Activated CD4-positive, alpha-beta memory T cell treated with anti-CD3 and anti-CD28 coated beads, Interleukin-2, amount 10 ng/mL, durations not matched to agents 7 days and 5 days (primary cell): ENCODE results near the gene MTR. TPM values are rescaled to one million over a fixed set of nuclear protein-coding genes. Genes with fewer than 3 reads are reported as not detected.

Experiments
- CTCF ChIA-PET: fragments of 350-600 bp; sonication (Branson Sonifier 250); formaldehyde crosslinking; loops from one replicate; lab custom pipeline; 2021; ENCODE audit warnings: antibody characterized with exemption, inconsistent platforms; lab: Charles Lee
- POLR2A ChIA-PET: fragments of 350-600 bp; sonication (Branson Sonifier 250); formaldehyde crosslinking; loops from one replicate; lab custom pipeline; 2021; ENCODE audit warnings: antibody characterized with exemption; lab: Charles Lee
- DNase-seq: peaks from one replicate; pipeline ENCODE4 v3.0.0-alpha.2; 2020
- H3K27ac Mint-ChIP-seq: one replicate; pipeline ENCODE4 v1.8.0; 2021; ENCODE audit warnings: mild to moderate bottlenecking, mixed read lengths
- H3K27me3 Mint-ChIP-seq: one replicate; pipeline ENCODE4 v1.8.0; 2021; ENCODE audit warnings: mixed read lengths
- H3K36me3 Mint-ChIP-seq: one replicate; pipeline ENCODE4 v1.8.0; 2021; ENCODE audit warnings: low read depth, mixed read lengths
- H3K4me1 Mint-ChIP-seq: one replicate; pipeline ENCODE4 v1.8.0; 2021; ENCODE audit warnings: mixed read lengths
- H3K4me3 Mint-ChIP-seq: one replicate; pipeline ENCODE4 v1.8.0; 2021; ENCODE audit warnings: mild to moderate bottlenecking, mixed read lengths
- H3K9me3 Mint-ChIP-seq: one replicate; pipeline ENCODE4 v1.8.0; 2021; ENCODE audit warnings: mixed read lengths
- total RNA-seq, 2 experiments: library from RNA; stranded (reverse); gene quantifications; one replicate each; pipeline ENCODE4 v1.2.3, GENCODE V29; 2021

MTR gene
- total RNA-seq, 2 experiments from 2014 or later, result 43.9 to 46.4 TPM

GRCh38 chr1:236812334-236813030, 17.4 kb downstream of the MTR start:
- no peaks in the 10 kb centered on the region for H3K9me3 Mint-ChIP-seq
- no peak overlapping the region for H3K4me3 Mint-ChIP-seq
- DNase-seq, result no peak
- peaks cover 56% of the 10 kb centered on the region for H3K36me3 Mint-ChIP-seq
- H3K27me3 Mint-ChIP-seq, result no peaks in the 10 kb centered on the region
- H3K4me1 Mint-ChIP-seq, result no peaks in the 10 kb centered on the region
- ChIA-PET POLR2A (interaction anchor here (1.2 kb wide), 1 partner anchor 16 kb away, joined by 4 read pairs; no protein-coding TSS in a partner anchor), CTCF (interaction anchor here (1.0 kb wide), 1 partner anchor 750 kb away, joined by 3 read pairs; no protein-coding TSS in a partner anchor)
- no peak overlapping the region for H3K27ac Mint-ChIP-seq

- Mint-ChIP-seq H3K27ac (no peak overlapping the region), H3K27me3 (no peaks in the 10 kb centered on the region), H3K4me3 (no peak overlapping the region), H3K36me3 (peaks cover 58% of the 10 kb centered on the region), H3K9me3 (no peaks in the 10 kb centered on the region), H3K4me1 (no peaks in the 10 kb centered on the region)
- ChIA-PET CTCF (no interaction called here), POLR2A (no interaction called here)
- DNase-seq, result no peak
Observed at GRCh38 chr1:236815941-236816340, 20.8 kb downstream of the MTR start.

GRCh38 chr1:236819856-236820255, 24.8 kb downstream of the MTR start:
- H3K27me3 Mint-ChIP-seq, result no peaks in the 10 kb centered on the region
- H3K4me1 Mint-ChIP-seq, result no peaks in the 10 kb centered on the region
- CTCF ChIA-PET, result interaction anchor here (0.7 kb wide), 1 partner anchor 25 kb away, joined by 3 read pairs; the partner anchor contains the start of gene MTR
- peaks cover 53% of the 10 kb centered on the region for H3K36me3 Mint-ChIP-seq
- DNase-seq, result no peak
- H3K9me3 Mint-ChIP-seq, result no peaks in the 10 kb centered on the region
- no peak overlapping the region for H3K27ac Mint-ChIP-seq
- no peak overlapping the region for H3K4me3 Mint-ChIP-seq
- POLR2A ChIA-PET, result interaction anchor here (1.2 kb wide), 1 partner anchor 14 kb away, joined by 3 read pairs; no protein-coding TSS in a partner anchor

- H3K9me3 Mint-ChIP-seq, result no peaks in the 10 kb centered on the region
- H3K27me3 Mint-ChIP-seq, result no peaks in the 10 kb centered on the region
- DNase-seq, result no peak
- ChIA-PET CTCF (no interaction called here), POLR2A (interaction anchor here (0.6 kb wide), 1 partner anchor 516 kb away, joined by 3 read pairs; no protein-coding TSS in a partner anchor)
- no peaks in the 10 kb centered on the region for H3K4me1 Mint-ChIP-seq
- H3K4me3 Mint-ChIP-seq, result no peak overlapping the region
- no peak overlapping the region for H3K27ac Mint-ChIP-seq
- H3K36me3 Mint-ChIP-seq, result peaks cover 49% of the 10 kb centered on the region
Observed at GRCh38 chr1:236821091-236821627, 26.1 kb downstream of the MTR start.

- Mint-ChIP-seq H3K27ac (no peak overlapping the region), H3K36me3 (peaks cover 48% of the 10 kb centered on the region), H3K4me1 (no peaks in the 10 kb centered on the region), H3K9me3 (no peaks in the 10 kb centered on the region), H3K4me3 (no peak overlapping the region), H3K27me3 (no peaks in the 10 kb centered on the region)
- no peak for DNase-seq
- CTCF ChIA-PET, result no interaction called here
- POLR2A ChIA-PET, result no interaction called here
Observed at GRCh38 chr1:236823559-236823958, 28.5 kb downstream of the MTR start.

GRCh38 chr1:236829085-236829484, 34.0 kb downstream of the MTR start:
- POLR2A ChIA-PET, result no interaction called here
- Mint-ChIP-seq H3K27ac (no peak overlapping the region), H3K4me1 (no peaks in the 10 kb centered on the region), H3K4me3 (no peak overlapping the region), H3K9me3 (no peaks in the 10 kb centered on the region), H3K36me3 (peaks cover 43% of the 10 kb centered on the region), H3K27me3 (no peaks in the 10 kb centered on the region)
- DNase-seq, result no peak
- CTCF ChIA-PET, result no interaction called here

GRCh38 chr1:236830116-236830515, 35.0 kb downstream of the MTR start:
- no peak for DNase-seq
- no peak overlapping the region for H3K4me3 Mint-ChIP-seq
- H3K36me3 Mint-ChIP-seq, result peaks cover 46% of the 10 kb centered on the region
- H3K9me3 Mint-ChIP-seq, result no peaks in the 10 kb centered on the region
- no peaks in the 10 kb centered on the region for H3K27me3 Mint-ChIP-seq
- ChIA-PET CTCF (no interaction called here), POLR2A (no interaction called here)
- H3K27ac Mint-ChIP-seq, result no peak overlapping the region
- H3K4me1 Mint-ChIP-seq, result peaks cover 3% of the 10 kb centered on the region

GRCh38 chr1:236830560-236830959, 35.5 kb downstream of the MTR start:
- Mint-ChIP-seq H3K27ac (no peak overlapping the region), H3K9me3 (no peaks in the 10 kb centered on the region), H3K36me3 (peaks cover 50% of the 10 kb centered on the region), H3K4me3 (no peak overlapping the region), H3K27me3 (no peaks in the 10 kb centered on the region), H3K4me1 (peaks cover 7% of the 10 kb centered on the region)
- DNase-seq, result no peak
- ChIA-PET CTCF (no interaction called here), POLR2A (no interaction called here)

GRCh38 chr1:236833575-236833974, 38.5 kb downstream of the MTR start:
- Mint-ChIP-seq H3K36me3 (peaks cover 55% of the 10 kb centered on the region), H3K9me3 (no peaks in the 10 kb centered on the region), H3K4me1 (peaks cover 10% of the 10 kb centered on the region), H3K4me3 (no peak overlapping the region), H3K27me3 (no peaks in the 10 kb centered on the region), H3K27ac (no peak overlapping the region)
- POLR2A ChIA-PET, result no interaction called here
- no peak for DNase-seq
- CTCF ChIA-PET, result no interaction called here

GRCh38 chr1:236834876-236835275, 39.8 kb downstream of the MTR start:
- Mint-ChIP-seq H3K27me3 (no peaks in the 10 kb centered on the region), H3K4me1 (peaks cover 10% of the 10 kb centered on the region), H3K27ac (no peak overlapping the region), H3K4me3 (no peak overlapping the region), H3K9me3 (no peaks in the 10 kb centered on the region), H3K36me3 (peaks cover 58% of the 10 kb centered on the region)
- no peak for DNase-seq
- CTCF ChIA-PET, result no interaction called here
- POLR2A ChIA-PET, result no interaction called here

- Mint-ChIP-seq H3K9me3 (no peaks in the 10 kb centered on the region), H3K4me1 (peaks cover 10% of the 10 kb centered on the region), H3K4me3 (no peak overlapping the region), H3K27me3 (no peaks in the 10 kb centered on the region), H3K36me3 (peaks cover 60% of the 10 kb centered on the region), H3K27ac (no peak overlapping the region)
- ChIA-PET POLR2A (no interaction called here), CTCF (interaction anchor here (1.4 kb wide), 1 partner anchor 61 kb away, joined by 3 read pairs; no protein-coding TSS in a partner anchor)
- no peak for DNase-seq
Observed at GRCh38 chr1:236835491-236835890, 40.4 kb downstream of the MTR start.

GRCh38 chr1:236836157-236836556, 41.1 kb downstream of the MTR start:
- DNase-seq, result no peak
- POLR2A ChIA-PET, result interaction anchor here (0.6 kb wide), 1 partner anchor 33 kb away, joined by 3 read pairs; no protein-coding TSS in a partner anchor
- no peak overlapping the region for H3K27ac Mint-ChIP-seq

GRCh38 chr1:236837115-236837514, 42.0 kb downstream of the MTR start:
- Mint-ChIP-seq H3K4me1 (peaks cover 10% of the 10 kb centered on the region), H3K36me3 (peaks cover 61% of the 10 kb centered on the region), H3K4me3 (no peak overlapping the region), H3K27ac (no peak overlapping the region), H3K27me3 (no peaks in the 10 kb centered on the region), H3K9me3 (no peaks in the 10 kb centered on the region)
- DNase-seq, result no peak
- POLR2A ChIA-PET, result no interaction called here
- CTCF ChIA-PET, result no interaction called here

More at GRCh38 chr1:236836157-236836556, 41.1 kb downstream of the MTR start:
- Mint-ChIP-seq H3K4me3 (no peak overlapping the region), H3K27me3 (no peaks in the 10 kb centered on the region), H3K9me3 (no peaks in the 10 kb centered on the region), H3K4me1 (peaks cover 10% of the 10 kb centered on the region), H3K36me3 (peaks cover 62% of the 10 kb centered on the region)
- CTCF ChIA-PET, result interaction anchor here (1.4 kb wide), 1 partner anchor 61 kb away, joined by 3 read pairs; no protein-coding TSS in a partner anchor
